GM19395 (cell line): ENCODE results near the gene KLF11.
"Not testable (repeated sequence)": the region's sequence is repeated elsewhere in the genome, so short reads cannot be mapped to it uniquely, and the experiment has no call there.

Experiments used
- ATAC-seq: cut with Tn5 transposase; IDR thresholded peaks from one replicate; pipeline ENCODE4 v1.9.1; 2021; ENCODE audit warnings: mild to moderate bottlenecking, moderate library complexity; ENCODE audit not compliant: unreplicated experiment

KLF11 gene

GRCh38 chr2:10009271-10009810 is 34.0 kb upstream of the KLF11 start:
- no peak for ATAC-seq

GRCh38 chr2:10009811-10010781 is 33.3 kb upstream of the KLF11 start:
- no peak for ATAC-seq

GRCh38 chr2:10010861-10011605 is 32.3 kb upstream of the KLF11 start:
- not testable (repeated sequence) for ATAC-seq

GRCh38 chr2:10011606-10012325 is 31.6 kb upstream of the KLF11 start:
- not testable (repeated sequence) for ATAC-seq

GRCh38 chr2:10012366-10012962 is 30.9 kb upstream of the KLF11 start:
- ATAC-seq, result not testable (repeated sequence)

GRCh38 chr2:10012963-10013461 is 30.3 kb upstream of the KLF11 start:
- ATAC-seq, result no peak

- ATAC-seq, result not testable (repeated sequence)
Measured at GRCh38 chr2:10013651-10014417, 29.5 kb upstream of the KLF11 start.

- ATAC-seq, result no peak
Measured at GRCh38 chr2:10014418-10015190, 28.7 kb upstream of the KLF11 start.

- ATAC-seq, result not testable (repeated sequence)
Measured at GRCh38 chr2:10015376-10015989, 27.9 kb upstream of the KLF11 start.

- no peak for ATAC-seq
Measured at GRCh38 chr2:10016001-10016801, 27.1 kb upstream of the KLF11 start.

- ATAC-seq, result no peak
Measured at GRCh38 chr2:10016802-10017258, 26.5 kb upstream of the KLF11 start.

- ATAC-seq, result no peak
Measured at GRCh38 chr2:10017313-10017941, 25.9 kb upstream of the KLF11 start.

- no peak for ATAC-seq
Measured at GRCh38 chr2:10019174-10019573, 24.2 kb upstream of the KLF11 start.

GRCh38 chr2:10019602-10020400 is 23.5 kb upstream of the KLF11 start:
- no peak for ATAC-seq

GRCh38 chr2:10022041-10022421 is 21.3 kb upstream of the KLF11 start:
- no peak for ATAC-seq

GRCh38 chr2:10022445-10022844 is 20.9 kb upstream of the KLF11 start:
- no peak for ATAC-seq
